Hindlimb muscle (tissue), 1 donor: Measurements from ENCODE around the gene PPIL1. TPM values are rescaled to one million over a fixed set of nuclear protein-coding genes. Genes with fewer than 3 reads are reported as not detected.

Experiments used
- DNase-seq: peaks from one replicate; pipeline ENCODE4 v3.0.0-alpha.2; 2013
- polyA plus RNA-seq: library from polyadenylated mRNA; unstranded; fragments of 120-200 nt; gene quantifications from one replicate; pipeline ENCODE4 v1.2.1, GENCODE V29; 2013; ENCODE audit not compliant: insufficient read length

Gene PPIL1
- polyA plus RNA-seq, 1 donor = 28.8 TPM

- no peak for DNase-seq
Measured at GRCh38 chr6:36853325-36853724, 21.3 kb downstream of the PPIL1 start.

DNA sequence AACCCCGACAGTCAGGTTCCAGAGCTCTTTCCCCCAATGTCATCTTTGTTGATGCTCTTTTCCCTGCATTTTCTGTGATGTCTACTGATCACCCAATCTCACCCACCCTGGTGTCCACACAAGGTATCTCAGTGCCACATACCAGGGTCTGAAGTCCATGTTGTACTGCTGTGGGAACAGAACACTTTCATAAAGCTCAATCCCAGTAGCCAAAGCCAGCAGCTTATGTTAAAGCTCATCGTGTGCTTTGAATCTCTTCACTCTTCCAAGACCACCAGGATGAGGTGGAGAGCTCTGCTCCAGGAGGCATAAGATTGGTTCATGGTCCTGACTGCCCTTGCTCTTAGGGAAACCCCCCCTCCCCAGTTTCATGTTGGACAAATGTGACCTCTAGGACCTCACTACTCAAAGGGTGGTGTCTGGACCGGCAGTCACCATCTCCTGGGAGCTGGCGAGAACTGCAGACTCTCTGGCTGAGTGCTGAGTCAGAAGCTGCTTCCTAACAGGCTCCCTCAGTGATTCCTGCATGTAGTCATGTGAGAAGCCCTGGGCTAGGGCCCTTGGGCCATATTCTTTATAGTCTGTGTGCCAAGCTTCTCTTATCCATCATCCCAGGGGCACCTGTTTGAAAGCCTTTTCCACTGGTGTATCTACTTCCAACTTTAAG lies 22.0 kb downstream of the PPIL1 start:
- DNase-seq = no peak

- DNase-seq = no peak
Measured at GRCh38 chr6:36851626-36852025, 23.0 kb downstream of the PPIL1 start.

DNA sequence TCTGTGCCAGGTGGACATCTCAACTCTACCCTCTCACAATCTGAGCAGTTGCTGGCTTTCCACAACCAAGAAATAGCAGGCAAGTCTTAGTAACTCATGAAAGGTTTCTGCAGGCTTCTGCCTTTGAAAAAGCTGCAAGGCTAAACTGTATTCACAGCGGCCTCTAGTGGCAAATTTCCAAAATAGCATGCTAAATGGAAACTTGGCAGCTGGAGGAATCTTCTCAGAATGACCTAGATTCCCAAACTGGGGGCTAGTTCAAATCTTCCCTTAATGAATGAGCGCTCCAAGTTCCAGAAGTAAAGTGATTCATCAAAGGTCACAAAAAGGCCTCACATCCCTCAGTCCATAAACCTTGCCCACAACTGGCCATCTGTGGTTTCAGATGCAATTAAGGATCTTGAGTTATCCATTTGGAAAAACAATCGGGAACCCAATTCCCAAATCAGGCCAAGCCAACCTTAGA lies 23.4 kb downstream of the PPIL1 start:
- peak; percentile 83 for DNase-seq

GRCh38 chr6:36850021-36850420 lies 24.6 kb downstream of the PPIL1 start:
- DNase-seq = no peak

GRCh38 chr6:36848658-36849441 lies 25.8 kb downstream of the PPIL1 start:
- no peak for DNase-seq

- DNase-seq = no peak
Measured at GRCh38 chr6:36847991-36848390, 26.6 kb downstream of the PPIL1 start.

DNA sequence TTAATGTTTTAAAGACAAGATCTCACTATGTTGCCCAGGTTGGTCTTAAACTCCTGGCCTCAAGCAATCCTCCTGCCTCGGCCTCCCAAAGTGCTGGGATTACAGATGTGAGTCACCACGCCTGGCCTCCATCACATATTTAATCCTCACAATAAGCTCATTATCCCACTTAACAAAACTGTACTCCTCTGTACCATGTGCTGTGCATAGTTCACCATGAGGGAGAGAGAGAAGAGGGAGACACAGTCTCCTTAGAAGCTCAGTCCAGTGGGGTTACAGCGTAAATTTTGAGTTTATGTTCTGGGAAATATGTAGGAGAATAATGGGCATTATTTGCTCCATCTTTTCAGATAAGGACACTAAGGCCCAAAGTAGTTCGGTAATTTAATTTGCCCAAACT lies 27.5 kb downstream of the PPIL1 start:
- DNase-seq = no peak

- DNase-seq = no peak
Measured at GRCh38 chr6:36845233-36845632, 29.4 kb downstream of the PPIL1 start.

DNA sequence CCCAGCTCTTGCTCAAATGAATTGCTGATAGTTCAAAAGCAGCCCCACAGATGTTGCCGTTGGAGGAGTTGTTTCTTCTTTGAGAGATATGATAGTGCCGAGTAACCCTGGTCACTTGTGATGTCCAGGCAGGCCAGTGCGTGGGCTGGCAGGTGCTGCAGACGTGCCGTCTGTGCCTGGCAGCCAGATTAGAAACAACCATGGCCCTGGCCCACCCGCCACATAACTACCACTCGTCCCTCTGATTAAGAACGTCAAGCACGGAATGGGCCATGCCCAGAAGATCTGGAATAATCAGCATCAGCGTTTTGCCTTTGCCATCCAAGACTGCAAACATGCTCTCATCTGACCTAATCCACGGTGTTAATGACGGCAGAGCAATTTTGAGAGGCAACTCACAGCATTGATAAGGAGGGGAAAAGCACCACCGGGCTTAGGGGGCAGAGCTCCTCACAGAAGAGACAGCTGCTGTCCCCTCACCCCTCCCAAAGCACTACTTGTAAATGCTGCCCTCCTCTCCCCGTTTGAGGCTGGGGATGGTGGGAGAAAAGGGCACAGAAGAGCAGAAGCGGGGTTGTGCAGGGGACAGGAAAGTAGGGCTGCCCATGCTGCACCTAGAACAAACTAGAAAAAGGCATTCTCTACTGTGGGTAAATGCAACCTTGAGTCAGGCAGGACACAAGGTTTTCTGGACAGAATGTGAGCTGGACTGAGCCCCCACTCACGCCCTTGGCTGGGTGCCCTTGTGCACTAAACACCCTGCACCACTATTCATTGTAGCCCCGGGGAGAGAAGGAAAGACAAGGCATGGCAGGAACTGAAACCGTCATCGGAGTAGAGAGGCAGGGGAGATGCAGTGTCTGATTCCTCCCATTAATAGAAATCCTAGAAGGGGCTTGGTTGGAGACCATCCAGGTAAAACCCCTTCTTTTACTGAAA lies 30.1 kb downstream of the PPIL1 start:
- DNase-seq = no peak

- no peak for DNase-seq
Measured at GRCh38 chr6:36843170-36843569, 31.4 kb downstream of the PPIL1 start.

DNA sequence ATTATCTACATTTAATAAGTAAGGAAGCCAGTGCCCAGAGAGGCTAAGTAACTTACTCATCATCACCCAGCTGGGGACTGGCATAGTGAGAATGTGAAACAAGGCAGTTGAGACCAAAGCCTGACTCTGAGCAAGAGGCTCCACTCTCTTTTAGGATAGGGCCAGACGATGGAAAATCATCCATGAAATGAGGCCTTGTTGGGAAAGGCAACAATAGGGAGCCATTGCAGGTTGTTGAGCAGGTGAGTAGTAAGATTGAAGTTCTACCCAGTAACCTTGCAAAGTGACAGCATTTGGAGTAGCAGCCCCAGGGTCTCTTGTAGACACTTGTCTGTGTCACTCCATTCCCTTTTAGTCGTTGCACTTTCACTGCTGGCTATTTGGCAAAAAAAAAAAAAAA lies 32.8 kb downstream of the PPIL1 start:
- DNase-seq = no peak

DNA sequence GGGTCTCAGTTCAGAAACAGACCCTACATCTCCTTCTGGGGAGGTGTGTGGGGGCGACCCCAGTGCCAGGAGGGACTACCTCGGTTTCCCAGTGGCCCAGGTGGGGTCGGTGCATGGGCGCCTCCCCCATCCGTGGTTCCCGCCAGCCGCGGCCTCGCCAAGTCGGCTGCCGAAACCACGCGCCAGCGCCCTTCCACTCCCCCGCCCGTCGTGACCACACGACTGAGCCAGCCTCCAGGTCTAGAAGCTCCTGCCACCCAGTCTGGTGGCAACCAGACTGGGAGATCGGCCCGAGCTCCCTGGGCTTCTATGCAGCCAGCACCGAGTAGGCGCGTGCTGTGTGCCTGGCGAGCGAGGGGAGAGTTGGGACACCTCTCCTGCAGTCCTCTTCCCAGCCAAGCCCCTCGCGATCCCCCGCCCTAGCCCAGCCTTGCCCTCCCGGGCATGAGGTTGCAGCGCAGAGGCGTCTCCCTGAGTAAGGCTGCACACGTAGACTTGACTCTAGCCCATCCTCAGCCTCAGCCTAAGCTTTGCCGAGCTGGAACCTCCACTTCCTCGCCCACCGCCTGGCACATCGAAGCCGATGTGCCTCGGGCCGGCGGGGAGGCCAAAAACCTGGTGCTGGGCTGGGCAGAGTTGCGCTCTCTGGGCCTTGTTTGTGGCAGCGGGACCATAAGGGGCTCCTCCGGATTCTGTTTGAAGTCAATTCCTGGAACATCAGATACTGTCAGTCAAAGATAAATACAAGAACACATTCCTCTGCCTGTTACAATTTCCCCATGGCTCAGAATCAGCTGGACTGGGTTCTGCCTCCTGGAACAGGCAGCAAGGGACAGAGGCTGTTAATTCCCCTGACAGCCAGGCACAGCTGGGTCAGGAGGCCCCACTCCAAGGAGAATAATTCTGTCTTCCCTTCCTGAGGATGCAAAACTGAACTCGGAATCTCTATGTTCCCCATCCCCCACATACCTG lies 33.9 kb downstream of the PPIL1 start:
- DNase-seq = peak; percentile 34

- DNase-seq = peak; percentile 59
Measured at GRCh38 chr6:36839749-36840431, 34.7 kb downstream of the PPIL1 start.

- peak; percentile 42 for DNase-seq
Measured at GRCh38 chr6:36838896-36839748, 35.5 kb downstream of the PPIL1 start, which contains the start of gene CPNE5. Gene CPNE5 (minus strand): TSS chr6:36839444. CDS start chr6:36839377, 67 bp downstream.

DNA sequence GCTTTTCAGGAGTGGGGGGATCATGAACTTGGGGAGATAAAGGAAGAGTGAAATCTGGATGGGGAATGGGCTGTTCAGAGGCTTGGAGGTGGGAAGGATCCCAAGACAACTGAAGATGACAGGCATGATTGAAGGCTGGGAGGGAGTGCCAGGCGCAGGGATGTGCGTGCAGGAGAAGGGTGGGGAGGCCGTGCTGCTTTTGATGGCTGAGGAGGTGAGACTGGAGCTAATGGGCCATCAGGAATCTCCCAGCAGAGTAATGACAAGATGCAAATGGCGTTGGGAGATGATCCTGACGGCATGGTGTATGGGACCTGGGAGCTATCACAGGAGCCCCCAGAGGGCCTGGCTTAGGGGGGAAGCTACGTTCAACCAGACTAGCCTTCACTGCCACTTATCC lies 36.9 kb downstream of the PPIL1 start:
- no peak for DNase-seq

DNA sequence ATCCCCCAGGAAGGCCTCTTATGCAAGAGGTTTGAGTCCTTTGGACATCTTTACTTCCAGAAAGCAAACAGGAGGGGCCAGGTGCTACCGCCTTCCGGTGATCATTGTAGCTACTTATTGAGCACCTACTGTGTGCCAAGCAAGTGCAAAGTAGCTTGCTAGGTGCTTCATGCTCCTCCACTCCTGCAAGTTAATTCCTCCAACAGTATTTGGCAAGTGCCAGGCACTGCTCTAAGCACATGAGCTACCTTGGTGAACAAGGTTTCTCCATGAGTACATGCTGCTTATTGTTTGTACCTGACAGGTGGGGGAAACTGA lies 37.6 kb downstream of the PPIL1 start:
- DNase-seq = no peak

DNA sequence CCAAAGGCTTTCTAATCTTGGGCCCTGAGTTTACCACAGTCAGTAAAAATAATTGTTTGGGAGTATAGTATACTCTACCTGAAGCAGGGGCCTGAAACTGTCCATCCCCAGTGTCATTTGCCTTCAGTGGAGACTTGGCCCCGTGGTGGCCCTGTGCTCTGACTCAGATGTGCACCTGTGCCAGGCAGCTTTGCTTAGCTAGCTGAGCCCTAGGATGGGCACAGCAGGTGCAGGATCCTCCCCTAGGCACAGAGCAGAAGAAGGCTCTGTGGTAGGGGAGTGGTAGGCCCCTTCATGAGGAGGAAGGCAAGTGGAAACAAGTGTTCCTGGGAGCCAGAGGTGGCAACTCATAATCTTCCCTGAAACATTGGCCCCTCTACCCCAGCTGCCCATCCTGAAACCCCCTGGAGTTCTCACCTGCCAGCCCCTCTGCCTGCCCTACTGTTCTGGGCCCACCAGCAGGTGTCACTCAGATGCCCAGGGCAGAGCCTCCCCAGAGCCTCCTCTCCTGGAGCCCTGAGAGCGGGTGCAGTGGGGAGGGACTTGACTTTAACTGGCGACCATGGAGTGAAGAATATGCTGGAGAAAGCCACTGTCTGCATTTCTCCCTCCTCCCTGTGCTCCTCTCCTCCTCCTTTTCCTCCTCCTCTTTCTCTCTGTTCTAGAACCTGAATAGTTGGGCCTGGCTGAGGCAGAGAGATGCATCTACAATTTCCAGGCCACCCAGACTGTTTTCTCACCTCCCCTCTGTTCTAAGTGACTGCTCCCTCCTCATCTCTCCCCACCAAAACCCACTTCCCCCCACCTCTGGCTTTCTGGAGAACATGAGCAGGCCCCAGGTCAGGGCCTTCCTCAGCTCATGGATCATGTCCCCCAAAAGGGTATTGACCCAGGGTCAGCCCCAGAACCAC lies 38.2 kb downstream of the PPIL1 start:
- no peak for DNase-seq
